Measurements from ENCODE around the gene SHISA2.

The SHISA2 gene

DNA sequence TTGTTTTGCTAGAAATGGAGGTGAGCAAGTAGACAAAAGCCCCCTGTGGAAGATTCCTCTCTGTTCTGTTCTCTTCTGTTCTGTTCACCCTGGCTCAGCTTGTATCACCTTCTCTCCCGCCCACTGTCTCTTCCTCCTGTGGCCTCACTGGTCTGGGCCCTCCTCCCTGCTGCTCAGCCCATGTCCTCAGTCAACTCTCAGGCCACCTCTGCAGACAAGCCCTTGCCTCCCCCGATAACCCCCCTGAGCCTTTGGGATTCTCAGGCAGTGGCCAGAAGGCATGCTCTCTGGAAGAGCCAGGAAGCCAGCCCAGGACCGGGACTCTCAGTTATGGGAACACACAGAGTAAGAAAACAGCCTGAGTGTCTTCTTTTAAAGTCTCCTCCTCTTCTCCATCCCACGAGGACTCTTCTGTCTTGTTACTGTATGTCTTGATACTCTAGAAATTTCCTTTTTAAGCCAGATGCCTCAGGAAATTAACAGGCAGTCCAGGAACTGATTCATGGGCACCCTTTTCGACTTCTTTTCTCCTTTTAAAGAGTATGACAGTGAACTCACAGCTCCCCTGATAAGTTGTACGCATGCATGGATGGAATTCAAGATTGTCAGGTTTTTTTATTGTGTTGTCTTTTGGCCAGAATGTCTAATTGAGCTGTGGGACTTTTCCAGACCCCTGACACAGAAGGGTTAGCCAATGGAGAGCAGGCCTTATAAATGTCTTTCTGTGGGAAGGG lies 33.7 kb downstream of the SHISA2 start:
- no peaks in the 10 kb centered on the region for H3K36me3 ChIP-seq
- no peaks in the 10 kb centered on the region for H3K9me3 ChIP-seq
- DNase-seq = no peak
- H3K4me1 ChIP-seq = peaks cover 4% of the 10 kb centered on the region
- TF ChIP-seq, protein P1, sequence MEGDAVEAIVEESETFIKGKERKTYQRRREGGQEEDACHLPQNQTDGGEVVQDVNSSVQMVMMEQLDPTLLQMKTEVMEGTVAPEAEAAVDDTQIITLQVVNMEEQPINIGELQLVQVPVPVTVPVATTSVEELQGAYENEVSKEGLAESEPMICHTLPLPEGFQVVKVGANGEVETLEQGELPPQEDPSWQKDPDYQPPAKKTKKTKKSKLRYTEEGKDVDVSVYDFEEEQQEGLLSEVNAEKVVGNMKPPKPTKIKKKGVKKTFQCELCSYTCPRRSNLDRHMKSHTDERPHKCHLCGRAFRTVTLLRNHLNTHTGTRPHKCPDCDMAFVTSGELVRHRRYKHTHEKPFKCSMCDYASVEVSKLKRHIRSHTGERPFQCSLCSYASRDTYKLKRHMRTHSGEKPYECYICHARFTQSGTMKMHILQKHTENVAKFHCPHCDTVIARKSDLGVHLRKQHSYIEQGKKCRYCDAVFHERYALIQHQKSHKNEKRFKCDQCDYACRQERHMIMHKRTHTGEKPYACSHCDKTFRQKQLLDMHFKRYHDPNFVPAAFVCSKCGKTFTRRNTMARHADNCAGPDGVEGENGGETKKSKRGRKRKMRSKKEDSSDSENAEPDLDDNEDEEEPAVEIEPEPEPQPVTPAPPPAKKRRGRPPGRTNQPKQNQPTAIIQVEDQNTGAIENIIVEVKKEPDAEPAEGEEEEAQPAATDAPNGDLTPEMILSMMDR (IDR thresholded peaks at IDR 0.05; ENCODE audit: low read depth, low read length) = no peak
- H3K27me3 ChIP-seq = peaks cover 6% of the 10 kb centered on the region
- no peak overlapping the region for H3K4me3 ChIP-seq (ENCODE audit: low read depth, low read length)

DNA sequence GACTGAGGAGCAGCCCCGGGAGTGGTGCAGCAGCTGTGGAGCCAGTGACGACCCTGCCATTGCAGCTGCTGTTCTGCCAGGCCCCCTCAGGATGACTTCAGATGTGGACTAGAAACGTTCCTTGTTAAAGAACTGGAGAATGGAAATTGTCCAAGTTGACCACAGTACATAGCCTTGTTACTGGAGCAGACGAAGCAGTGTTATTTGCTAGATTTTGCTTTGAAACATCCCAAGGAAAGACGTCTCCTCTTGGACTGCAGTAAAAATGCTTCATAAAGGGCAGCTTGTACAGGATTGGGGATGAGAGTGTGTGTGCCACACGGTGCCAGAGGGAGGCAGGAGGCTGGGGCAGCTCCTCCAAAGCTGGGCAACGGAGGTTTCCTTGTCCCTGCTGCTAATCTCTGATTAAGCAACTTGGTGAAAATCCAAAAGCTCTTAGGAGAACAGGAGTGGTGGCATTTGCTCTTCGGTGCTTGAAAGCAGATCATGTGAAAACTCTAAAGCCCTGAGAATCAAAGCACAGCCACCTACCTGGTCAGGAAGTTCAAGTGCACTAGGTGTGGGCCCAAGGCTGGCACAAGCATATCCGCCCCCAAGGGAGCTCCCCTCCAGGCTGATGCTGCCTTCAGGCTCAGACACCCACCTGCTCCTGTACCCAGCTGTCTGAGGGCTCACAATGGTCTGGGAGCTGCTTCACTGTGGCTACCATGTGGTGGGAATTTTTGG lies 34.5 kb downstream of the SHISA2 start:
- no peak for DNase-seq
- Histone ChIP-seq H3K4me3 (ENCODE audit: low read depth, low read length) (no peak overlapping the region), H3K27me3 (peaks cover 6% of the 10 kb centered on the region), H3K9me3 (no peaks in the 10 kb centered on the region), H3K36me3 (no peaks in the 10 kb centered on the region), H3K4me1 (peaks cover 4% of the 10 kb centered on the region)
- TF ChIP-seq, protein P1 (IDR thresholded peaks at IDR 0.05; ENCODE audit: low read depth, low read length) = no peak

DNA sequence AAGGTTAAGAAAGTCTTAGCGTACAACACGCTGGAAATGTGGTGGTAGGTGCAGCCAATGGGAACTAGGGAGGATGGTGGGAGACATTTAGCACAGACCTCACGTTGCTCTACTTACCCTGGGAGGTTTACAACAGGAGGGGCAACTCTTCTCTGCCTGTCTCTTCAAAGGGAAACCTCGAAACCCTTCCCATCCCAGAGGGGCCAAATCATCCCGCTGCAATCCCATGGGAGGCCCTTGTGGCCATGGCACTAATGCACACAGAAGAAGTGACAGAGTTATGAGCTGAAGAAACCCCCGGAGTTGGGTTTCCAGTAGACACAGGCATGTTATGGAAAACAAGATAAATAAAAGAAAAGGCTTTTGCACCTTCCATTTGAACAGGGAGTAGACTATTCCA lies 35.6 kb downstream of the SHISA2 start:
- no peaks in the 10 kb centered on the region; the same call in 1 of the 2 replicates for H3K4me1 ChIP-seq
- peaks cover 3% of the 10 kb centered on the region for H3K27me3 ChIP-seq
- H3K4me3 ChIP-seq (ENCODE audit: low read depth, low read length) = no peak overlapping the region
- TF ChIP-seq, protein P1 (IDR thresholded peaks at IDR 0.05; ENCODE audit: low read depth, low read length) = no peak
- H3K36me3 ChIP-seq = no peaks in the 10 kb centered on the region
- no peak for DNase-seq
- no peaks in the 10 kb centered on the region for H3K9me3 ChIP-seq

DNA sequence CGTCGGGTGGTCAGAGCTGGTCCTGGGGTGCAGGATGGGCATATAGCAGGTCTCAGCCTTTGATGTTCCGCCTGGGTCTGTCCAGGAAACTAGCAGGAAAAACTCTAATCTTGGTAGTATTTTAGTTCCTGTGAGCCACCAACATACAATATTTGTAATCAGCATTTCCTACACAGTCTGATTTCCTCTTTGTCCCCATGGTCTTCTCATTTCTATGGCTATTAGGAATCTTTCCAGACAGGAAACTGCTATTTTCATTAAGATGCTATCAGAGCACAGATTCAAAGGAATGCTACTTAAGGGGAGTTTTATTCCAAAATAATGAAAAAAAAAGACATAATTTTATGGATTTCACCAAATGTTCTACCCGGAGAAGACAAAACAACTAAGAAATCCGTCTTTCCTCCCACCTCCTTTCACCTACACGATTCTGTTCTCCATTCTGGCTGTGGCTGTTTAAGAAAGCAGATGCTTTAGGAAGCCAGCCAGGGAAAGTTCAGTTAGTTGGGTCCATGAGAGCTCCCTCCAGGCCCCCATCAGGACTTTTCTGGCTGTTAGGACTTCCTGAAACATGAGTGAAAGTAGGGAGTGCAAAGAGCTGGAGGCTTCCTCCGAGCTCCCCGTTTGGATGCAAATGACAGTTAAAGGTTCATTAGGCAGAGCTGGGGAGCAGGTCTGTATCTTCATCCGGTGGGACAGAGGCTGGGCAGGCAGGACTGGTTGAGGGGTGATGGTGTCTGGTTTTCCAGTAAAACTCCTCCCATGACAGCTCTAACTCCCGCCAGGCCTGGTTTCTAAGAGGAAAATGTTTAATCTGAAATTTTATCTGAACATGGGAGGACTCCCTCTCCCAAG lies 36.3 kb downstream of the SHISA2 start:
- peaks cover 3% of the 10 kb centered on the region for H3K27me3 ChIP-seq

DNA sequence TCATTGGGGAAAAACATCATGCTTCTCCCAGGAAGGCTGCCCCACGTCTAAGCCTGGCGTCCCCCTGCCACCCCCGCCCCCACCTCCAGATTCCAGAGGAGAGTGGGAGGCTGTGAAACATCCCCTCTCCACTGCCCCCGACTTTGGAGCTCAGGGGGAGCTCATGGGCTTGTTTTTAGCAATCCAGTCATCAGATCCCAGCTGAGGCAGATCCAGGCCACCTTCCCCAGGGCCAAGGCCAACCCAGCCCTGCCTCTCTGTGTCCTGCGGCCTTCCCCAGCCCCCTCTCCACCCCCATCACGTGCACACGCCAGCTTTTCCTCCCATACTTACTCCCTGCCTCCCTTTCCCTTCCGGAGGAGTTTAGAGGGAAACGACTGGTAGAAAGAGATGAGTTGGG lies 38.8 kb downstream of the SHISA2 start:
- TF ChIP-seq, protein P1 (IDR thresholded peaks at IDR 0.05; ENCODE audit: low read depth, low read length) = no peak
- Histone ChIP-seq H3K27me3 (peaks cover 3% of the 10 kb centered on the region), H3K4me3 (ENCODE audit: low read depth, low read length) (no peak overlapping the region), H3K4me1 (no peaks in the 10 kb centered on the region; the same call in 1 of the 2 replicates), H3K36me3 (no peaks in the 10 kb centered on the region), H3K9me3 (no peaks in the 10 kb centered on the region)
- no peak for DNase-seq

More for the DNA sequence above, 36.3 kb downstream of the SHISA2 start:
- DNase-seq = no peak
- TF ChIP-seq, protein P1 (IDR thresholded peaks at IDR 0.05; ENCODE audit: low read depth, low read length) = no peak
- Histone ChIP-seq H3K9me3 (no peaks in the 10 kb centered on the region), H3K36me3 (no peaks in the 10 kb centered on the region), H3K4me3 (ENCODE audit: low read depth, low read length) (no peak overlapping the region), H3K4me1 (no peaks in the 10 kb centered on the region; the same call in 1 of the 2 replicates)

Data from BE2C (cell line).